GM18499 (cell line): ENCODE results near the gene SRRM4.

Experiments
- ATAC-seq: cut with Tn5 transposase; IDR thresholded peaks from one replicate; pipeline ENCODE4 v1.9.1; 2021; ENCODE audit warnings: moderate number of reproducible peaks; ENCODE audit not compliant: insufficient read depth, unreplicated experiment

SRRM4 gene, protein sequence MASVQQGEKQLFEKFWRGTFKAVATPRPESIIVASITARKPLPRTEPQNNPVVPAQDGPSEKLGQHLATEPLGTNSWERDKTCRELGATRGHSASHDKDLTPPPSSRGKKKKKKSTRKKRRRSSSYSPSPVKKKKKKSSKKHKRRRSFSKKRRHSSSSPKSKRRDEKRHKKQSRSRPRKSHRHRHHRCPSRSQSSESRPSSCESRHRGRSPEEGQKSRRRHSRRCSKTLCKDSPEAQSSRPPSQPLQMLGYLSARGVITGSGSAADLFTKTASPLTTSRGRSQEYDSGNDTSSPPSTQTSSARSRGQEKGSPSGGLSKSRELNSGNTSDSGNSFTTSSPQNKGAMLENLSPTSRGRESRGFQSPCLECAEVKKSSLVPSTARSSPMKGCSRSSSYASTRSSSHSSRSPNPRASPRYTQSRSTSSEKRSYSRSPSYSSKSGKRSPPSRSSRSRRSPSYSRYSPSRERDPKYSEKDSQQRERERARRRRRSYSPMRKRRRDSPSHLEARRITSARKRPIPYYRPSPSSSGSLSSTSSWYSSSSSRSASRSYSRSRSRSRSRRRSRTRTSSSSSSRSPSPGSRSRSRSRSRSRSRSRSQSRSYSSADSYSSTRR

DNA sequence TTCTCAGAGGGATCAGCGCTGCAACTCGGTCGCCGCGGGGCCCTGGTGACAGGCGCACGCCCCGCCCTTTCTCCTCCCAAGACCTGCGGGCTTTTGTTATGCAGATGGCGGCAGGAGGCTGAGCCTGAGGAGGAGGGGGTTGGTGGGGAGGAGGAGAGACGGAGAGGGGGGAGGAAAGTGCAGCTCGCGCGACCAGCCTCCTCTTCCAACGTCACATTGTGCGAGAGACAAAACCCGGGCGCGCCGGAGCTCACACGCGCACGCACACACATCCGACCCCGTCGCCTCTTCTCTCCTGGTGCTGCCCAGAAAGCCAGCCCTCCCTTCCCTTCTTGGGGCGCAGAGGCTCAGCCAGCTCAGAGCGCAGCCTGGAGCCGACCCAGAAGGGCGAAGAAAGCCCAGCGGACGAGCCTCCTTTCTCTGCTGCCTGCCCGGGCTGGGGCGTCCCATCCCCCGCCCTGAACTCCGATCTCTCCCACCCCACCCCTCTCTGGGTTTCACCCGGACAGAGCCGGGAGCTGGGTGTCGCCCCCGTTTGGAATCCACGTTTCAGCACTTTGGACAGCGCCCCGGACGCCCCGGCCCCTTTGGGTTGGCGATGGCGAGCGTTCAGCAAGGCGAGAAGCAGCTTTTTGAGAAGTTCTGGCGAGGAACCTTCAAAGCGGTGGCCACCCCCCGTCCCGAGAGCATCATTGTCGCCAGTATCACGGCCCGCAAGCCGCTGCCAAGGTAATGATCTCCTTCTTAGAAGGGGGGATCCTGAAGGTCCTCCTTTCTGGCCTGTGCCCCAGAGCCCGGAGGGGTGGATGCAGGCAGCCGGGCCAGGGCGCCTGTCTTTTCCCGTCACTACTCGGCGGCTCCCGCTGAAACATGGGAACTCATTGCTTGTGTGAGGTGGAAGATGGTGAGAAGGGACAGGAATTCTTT is at the start of gene SRRM4:
SRRM4 (plus strand) TSS at position 257 of the 927 bp plus-strand sequence; CDS start at position 599, 342 bp downstream.
- no peak for ATAC-seq

DNA sequence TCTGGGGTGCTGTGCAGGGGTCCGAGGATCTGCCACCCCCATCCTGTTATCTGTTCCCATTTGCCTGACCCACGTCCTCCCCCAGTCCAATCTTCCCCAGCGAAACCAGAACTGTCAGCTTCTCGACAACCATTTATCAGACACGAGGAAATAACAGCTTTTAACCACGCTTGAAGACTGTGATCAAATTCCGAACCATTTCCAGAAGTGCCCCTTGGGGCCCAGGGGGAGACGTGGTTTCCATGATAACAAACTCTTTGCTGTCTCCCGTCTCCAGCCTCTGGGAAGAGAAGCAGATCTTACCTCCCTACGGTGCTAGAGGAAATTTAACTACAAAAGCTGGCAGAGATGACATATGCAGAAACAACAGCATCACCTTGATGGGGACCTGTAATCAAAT is 35.1 kb upstream of the SRRM4 start:
- ATAC-seq = no peak

GRCh38 chr12:118958520-118958919 is 22.8 kb upstream of the SRRM4 start:
- ATAC-seq = no peak

GRCh38 chr12:118959348-118959747 is 22.0 kb upstream of the SRRM4 start:
- no peak for ATAC-seq

DNA sequence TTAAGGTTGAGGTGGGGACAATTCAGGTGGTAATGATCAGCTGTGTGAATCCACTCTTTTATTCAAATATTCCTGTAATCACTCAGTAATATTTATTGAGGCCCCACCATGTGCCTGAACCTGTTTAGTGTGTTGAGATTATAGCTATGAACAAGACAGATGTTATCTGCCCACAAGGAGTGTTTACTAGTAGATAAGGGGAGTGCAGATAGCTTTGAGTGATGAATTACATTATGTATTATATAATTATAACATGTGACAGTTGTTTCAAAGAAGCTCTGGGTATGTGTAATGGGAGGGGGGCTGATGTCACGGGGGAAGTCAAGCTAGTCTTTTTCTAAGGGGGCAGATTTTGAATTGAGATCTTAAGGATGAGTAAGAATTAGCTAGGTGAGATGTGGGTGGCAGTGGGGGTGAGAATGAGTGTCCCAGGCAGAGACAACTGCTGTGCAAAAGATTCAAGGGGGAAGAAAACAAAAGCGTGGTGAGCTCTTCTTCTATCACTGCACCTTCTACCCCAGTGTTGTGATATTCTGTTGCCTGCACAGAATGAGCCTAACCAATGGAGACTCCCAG is 21.3 kb upstream of the SRRM4 start:
- no peak for ATAC-seq

DNA sequence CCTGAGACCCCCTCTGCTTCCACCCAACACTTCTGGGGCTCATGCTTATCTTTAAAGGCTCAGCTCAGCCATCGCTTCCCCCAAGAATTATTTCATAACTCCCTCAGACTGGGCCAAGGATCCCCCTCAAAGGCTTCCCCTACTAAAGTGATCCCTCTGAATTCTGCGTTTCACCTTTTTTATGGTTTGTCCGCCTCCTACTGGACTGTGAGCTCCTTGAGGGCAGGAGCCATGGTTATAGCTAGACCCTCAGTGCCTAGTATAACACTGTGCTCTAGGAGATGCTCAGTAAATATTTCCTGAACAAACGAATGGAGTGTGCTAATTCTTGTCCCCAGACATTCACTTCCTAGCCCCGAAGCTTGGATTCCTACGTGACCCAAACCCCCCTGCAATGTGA is 20.5 kb upstream of the SRRM4 start:
- ATAC-seq = no peak

- no peak for ATAC-seq
Measured at GRCh38 chr12:118964988-118965387, 16.4 kb upstream of the SRRM4 start.

- no peak for ATAC-seq
Measured at GRCh38 chr12:118970856-118971255, 10.5 kb upstream of the SRRM4 start.

DNA sequence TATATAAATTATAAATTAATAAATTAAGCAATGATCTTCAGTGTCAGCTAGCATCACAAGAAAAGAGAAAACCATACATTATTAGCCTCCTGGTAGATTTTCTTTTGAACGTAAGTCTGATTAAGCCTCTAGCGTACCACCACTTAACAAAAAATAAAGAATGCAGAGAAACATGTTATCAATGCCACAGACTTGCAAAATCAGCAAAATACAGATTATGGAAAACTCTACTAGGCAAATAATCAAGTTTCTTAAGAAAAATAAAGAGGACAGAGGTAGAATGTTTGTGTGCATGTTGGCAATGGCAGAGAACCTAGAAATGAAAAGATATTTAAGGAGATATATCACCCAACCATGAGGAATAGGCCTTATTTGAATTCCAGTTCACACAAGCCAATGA is 8.4 kb upstream of the SRRM4 start:
- ATAC-seq = no peak

GRCh38 chr12:118979763-118980406 is 1.5 kb upstream of the SRRM4 start:
- no peak for ATAC-seq

DNA sequence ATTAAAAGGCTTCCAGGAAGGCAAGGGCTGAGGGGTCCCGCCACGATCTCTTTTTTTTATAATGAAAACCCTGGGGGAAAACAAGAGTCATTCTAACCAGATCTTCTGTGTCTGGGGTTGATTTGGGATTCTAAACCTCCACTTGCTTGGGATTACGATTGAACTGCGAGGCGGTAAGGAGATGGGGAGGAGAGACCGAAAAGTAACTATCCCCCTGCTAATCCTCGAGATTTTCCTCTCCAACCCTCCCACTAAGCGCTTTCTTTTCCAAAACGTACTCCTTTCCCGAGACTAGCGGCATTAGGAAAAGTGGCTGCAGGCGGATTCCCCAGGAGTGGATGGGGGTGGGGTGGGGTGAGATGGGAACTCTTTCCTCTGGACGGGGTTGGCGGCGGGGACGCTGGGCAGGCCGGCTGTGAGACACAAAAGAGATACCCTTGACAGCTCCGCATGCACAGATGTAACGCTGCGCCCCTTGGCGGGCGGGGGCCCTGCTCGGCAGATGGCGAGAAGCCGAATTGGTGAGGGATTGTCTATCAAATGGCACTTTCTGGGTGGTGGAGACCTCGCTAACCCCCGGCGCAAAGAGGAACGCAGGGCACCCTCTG is 830 bp upstream of the SRRM4 start:
- ATAC-seq = no peak

GRCh38 chr12:118982302-118982701 is 961 bp downstream of the SRRM4 start:
- ATAC-seq = no peak

GRCh38 chr12:118982984-118983761 is 1.8 kb downstream of the SRRM4 start:
- ATAC-seq = no peak

DNA sequence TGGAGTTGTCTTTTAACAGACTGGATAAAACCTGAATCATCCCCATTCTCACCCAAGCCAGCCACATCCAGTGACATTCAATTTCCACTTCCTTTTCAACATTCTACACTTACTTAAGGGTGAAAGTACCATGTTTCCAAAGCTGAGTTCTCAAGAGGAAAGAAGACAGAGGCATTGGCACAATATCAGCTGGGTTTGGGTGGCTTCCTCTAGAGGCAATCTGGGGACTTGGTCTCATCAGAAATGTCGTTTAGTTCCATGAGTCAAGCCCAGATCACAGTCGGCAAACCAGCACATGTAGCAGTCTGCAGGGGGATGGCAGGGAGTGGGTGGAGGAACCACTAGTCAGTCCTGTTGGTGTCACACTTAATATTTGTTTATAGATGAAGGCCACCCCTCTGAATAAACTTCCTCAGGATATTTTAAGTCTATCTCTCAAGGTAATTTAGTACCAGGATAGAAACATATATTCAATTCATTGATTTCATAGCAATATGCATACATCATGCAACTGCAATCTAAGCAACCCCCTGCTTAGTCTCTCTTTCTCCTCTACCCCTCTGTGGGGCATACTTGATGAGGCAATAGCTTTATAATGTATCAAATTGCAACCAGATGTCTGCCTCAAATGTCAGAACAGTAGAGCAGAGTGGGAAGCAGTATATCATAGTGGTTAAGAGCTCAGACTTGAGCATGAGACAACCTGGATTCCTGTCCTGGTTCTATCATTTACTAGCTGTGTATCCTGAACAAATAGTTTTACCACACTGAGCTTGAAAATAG is 3.0 kb downstream of the SRRM4 start:
- no peak for ATAC-seq

DNA sequence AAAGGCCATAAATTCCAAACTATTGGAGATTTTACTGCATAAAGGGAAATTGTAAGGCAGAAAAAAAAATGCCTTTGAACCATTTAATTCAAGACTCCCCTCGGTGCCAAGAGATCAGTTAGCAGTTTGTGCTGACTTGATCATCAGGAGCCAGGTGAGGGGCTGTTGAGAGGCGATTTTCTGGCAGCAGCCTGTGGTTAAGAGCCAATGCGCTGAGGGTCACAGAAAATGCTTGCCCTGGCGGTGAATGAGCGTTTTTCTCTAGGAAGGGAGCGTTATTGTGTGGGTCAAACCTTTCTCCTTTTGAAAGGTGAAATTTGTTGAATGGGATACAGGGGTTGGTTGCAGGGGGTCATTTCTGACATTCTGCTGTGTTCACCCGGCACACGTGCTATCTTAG is 4.7 kb downstream of the SRRM4 start:
- ATAC-seq = no peak

DNA sequence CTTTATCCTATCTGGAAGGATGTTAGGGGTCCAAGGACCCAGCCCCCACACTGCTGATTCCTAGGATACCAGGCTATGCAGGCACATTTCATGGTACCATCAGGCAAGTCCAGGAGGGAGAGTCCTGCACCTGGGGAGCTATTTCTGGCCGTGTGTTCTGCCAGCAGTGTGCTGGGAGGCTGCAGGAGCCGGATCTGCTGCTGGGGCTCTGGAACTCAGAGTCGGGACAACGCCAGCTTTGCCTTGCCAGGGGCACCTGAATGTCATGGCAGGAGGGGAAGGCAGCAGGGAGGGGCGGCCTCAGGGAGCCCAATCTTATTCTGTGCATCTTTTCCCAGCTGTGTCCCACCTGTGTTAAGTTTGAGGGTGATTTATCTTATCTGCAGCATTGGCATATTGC is 17.8 kb downstream of the SRRM4 start:
- ATAC-seq = no peak

DNA sequence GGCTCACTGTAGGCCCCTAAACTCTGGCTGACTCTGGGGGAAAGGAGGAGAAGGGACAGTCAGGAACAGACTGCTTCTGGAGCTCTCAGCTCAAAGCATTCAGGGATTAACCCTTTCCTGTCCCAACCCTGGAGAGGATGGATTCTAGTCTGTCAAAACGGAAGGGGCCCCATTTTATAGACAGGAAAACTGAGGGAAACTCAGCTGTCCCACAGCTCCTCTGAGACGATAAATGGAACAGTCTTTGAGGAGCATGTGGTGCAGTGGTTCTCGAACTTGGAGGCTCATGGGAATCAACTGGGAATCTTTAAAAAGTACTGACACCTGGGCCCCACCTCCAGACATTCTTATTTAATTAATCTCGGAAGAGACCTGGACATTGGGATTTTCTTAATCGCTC is 23.7 kb downstream of the SRRM4 start:
- no peak for ATAC-seq

DNA sequence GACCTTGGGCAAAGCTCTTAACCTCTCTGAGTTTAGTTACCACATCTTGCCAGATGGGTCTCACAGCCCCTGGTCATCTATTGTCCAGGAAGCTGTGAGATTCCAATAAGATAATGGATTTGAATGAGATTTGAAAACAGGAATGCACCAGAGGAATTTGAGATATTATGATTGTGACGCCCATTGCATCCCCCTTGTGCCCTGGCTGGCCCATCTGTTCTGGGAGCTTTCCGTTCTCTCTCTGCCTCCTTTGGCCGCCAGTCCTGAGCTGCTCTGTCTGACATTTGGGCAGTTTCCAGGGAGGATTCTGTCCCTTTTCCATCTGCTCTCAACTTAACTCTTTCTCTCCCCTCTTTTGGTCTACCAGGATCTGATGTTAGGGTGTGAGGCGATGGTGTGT is 24.6 kb downstream of the SRRM4 start:
- no peak for ATAC-seq
